H1 (cell line): Measurements from ENCODE around the gene TMEM161A. TPM values are rescaled to one million over a fixed set of nuclear protein-coding genes. Genes with fewer than 3 reads are reported as not detected.

Experiments used
- ATF3 ChIP-seq: IDR thresholded peaks from 2 replicates; pipeline ENCODE4 v1.6.1; 2011; ENCODE audit warnings: low read depth, mild to moderate bottlenecking, low read length; ENCODE audit not compliant: insufficient read depth
- EZH2 ChIP-seq: fragments of 200-600 bp; sonication (generic); IDR thresholded peaks from 2 replicates; pipeline ENCODE4 v1.7.1; 2012; ENCODE audit warnings: low read depth, mild to moderate bottlenecking, moderate library complexity, low read length, inconsistent platforms; ENCODE audit not compliant: severe bottlenecking
- KDM5A ChIP-seq: fragments of 200-600 bp; IDR thresholded peaks from 2 replicates; pipeline ENCODE4 v1.7.1; 2012; ENCODE audit warnings: mild to moderate bottlenecking, low read length, inconsistent platforms, mixed read lengths
- RAD21 ChIP-seq, 2 experiments: IDR thresholded peaks in 1 of 2; conservative IDR thresholded peaks in 1 of 2; 2 replicates each; pipeline ENCODE4 v1.6.1; 2011; ENCODE audit warnings: low read depth in 2 of 2, low read length in 2 of 2, improper control_type of control experiment in 1 of 2, inconsistent platforms in 1 of 2, mild to moderate bottlenecking in 1 of 2, moderate library complexity in 1 of 2
- SP2 ChIP-seq: IDR thresholded peaks from 2 replicates; pipeline ENCODE4 v1.6.1; 2012; ENCODE audit warnings: mild to moderate bottlenecking, low read length, inconsistent platforms
- TBP ChIP-seq: IDR thresholded peaks from 2 replicates; pipeline ENCODE4 v1.6.1; 2011; ENCODE audit warnings: low read depth, low read length, improper control_type of control experiment
- polyA plus RNA-seq, 7 experiments: library from polyadenylated mRNA; depleted of rRNA in 3 of 7; stranded (reverse) in 5 of 7; unstranded in 2 of 7; fragments of >200 nt in 5 of 7; fragments of 200-250 nt in 2 of 7; gene quantifications; 1 replicate in 5 of 7; 2 replicates in 1 of 7; 4 replicates in 1 of 7; pipeline versions ENCODE4 v1.2.1 to v1.2.3, GENCODE V29; 2011 to 2013; ENCODE audit warnings: missing spikeins in 2 of 7, mixed read lengths in 2 of 7
- total RNA-seq: library from RNA; stranded (reverse); fragmentation: NEBNext Ultra II Directional; extraction: Animal tissue kit (Norgen Biotek cat#: 25700); gene quantifications from 2 replicates; pipeline ENCODE4 v1.2.1, GENCODE V29; 2021

The TMEM161A gene
- total and polyA plus RNA-seq, 2 of the 8 experiments (the other 6 are each of a cell fraction or from before 2014, with no cell fraction given) = 47.8 to 103 TPM

- no peak for TF ChIP-seq ATF3
- TF ChIP-seq TBP = no peak
- TF ChIP-seq KDM5A = no peak
- TF ChIP-seq EZH2 = no peak
- TF ChIP-seq RAD21 (IDR thresholded peaks at IDR 0.05 in 1 of 2, conservative IDR thresholded peaks at IDR 0.05 in 1 of 2; ENCODE audit: low read depth in 2 of 2, low read length in 2 of 2) = no peak
- no peak for TF ChIP-seq SP2
- TF ChIP-seq, all 59 proteins: peak for 0
Measured at GRCh38 chr19:19169236-19170052, 31.2 kb upstream of the TMEM161A start (continued).
